Prostate gland (tissue), 2 donors: ENCODE measurements around the gene RHBDF2.
A peak's percentile ranks its signal among the peaks of the same experiment; 100 is the strongest.

Experiments used
- CTCF ChIP-seq, 4 experiments: fragments of 200-600 bp in 2 of 4; fragments of 450-650 bp in 2 of 4; sonication (generic) in 2 of 4; IDR thresholded peaks; 1 replicate in 3 of 4; 2 replicates in 1 of 4; pipeline ENCODE4 v1.5.1; 2016 to 2019; ENCODE audit warnings: antibody characterized with exemption in 4 of 4, mild to moderate bottlenecking in 2 of 4, moderate library complexity in 2 of 4
- POLR2AphosphoS5 ChIP-seq: sonication (generic); formaldehyde crosslinking; IDR thresholded peaks from one replicate; pipeline ENCODE4 v1.6.1; 2017; ENCODE audit warnings: antibody characterized with exemption

GRCh38 chr17:76524598-76525512, 23.6 kb upstream of the RHBDF2 start:
- TF ChIP-seq CTCF (IDR thresholded peaks at IDR 0.05) (no peak), POLR2AphosphoS5 (peak; percentile 46)
